SK-N-SH (cell line): Measurements from ENCODE around the gene QSOX2.

ENCODE experiments used
- EP300 ChIP-seq, 2 experiments: IDR thresholded peaks; 2 replicates each; pipeline versions ENCODE4 v1.4.0 to v1.6.1; 2012; ENCODE audit warnings: borderline replicate concordance in 1 of 2, low read depth in 1 of 2, low read length in 1 of 2
- NRF1 ChIP-seq: IDR thresholded peaks from 2 replicates; pipeline ENCODE4 v1.6.1; 2012; ENCODE audit warnings: low read depth, mild to moderate bottlenecking, low read length
- POLR2AphosphoS5 ChIP-seq: IDR thresholded peaks from 2 replicates; pipeline ENCODE4 v1.6.1; 2012; ENCODE audit warnings: low read depth, low read length
- RXRA ChIP-seq: IDR thresholded peaks from 2 replicates; pipeline ENCODE4 v1.4.0; 2012; ENCODE audit warnings: low read depth, mild to moderate bottlenecking, borderline replicate concordance
- TCF12 ChIP-seq: IDR thresholded peaks from 2 replicates; pipeline ENCODE4 v1.4.0; 2012
- YY1 ChIP-seq: IDR thresholded peaks from 2 replicates; pipeline ENCODE4 v1.4.0; 2012; ENCODE audit warnings: low read depth, mild to moderate bottlenecking
- TF ChIP-seq, protein P1 (sequence below): fragments of 200-600 bp; sonication (generic); IDR thresholded peaks from 2 replicates; pipeline ENCODE4 v1.6.1; 2017; ENCODE audit warnings: antibody characterized with exemption, mild to moderate bottlenecking, moderate library complexity
- TF ChIP-seq, protein P2 (sequence below): IDR thresholded peaks from 2 replicates; pipeline ENCODE4 v1.4.0; 2012; ENCODE audit warnings: low read depth
- TF ChIP-seq, protein P3 (sequence below): IDR thresholded peaks from 2 replicates; pipeline ENCODE4 v1.4.0; 2012; ENCODE audit warnings: low read depth, borderline replicate concordance

DNA sequence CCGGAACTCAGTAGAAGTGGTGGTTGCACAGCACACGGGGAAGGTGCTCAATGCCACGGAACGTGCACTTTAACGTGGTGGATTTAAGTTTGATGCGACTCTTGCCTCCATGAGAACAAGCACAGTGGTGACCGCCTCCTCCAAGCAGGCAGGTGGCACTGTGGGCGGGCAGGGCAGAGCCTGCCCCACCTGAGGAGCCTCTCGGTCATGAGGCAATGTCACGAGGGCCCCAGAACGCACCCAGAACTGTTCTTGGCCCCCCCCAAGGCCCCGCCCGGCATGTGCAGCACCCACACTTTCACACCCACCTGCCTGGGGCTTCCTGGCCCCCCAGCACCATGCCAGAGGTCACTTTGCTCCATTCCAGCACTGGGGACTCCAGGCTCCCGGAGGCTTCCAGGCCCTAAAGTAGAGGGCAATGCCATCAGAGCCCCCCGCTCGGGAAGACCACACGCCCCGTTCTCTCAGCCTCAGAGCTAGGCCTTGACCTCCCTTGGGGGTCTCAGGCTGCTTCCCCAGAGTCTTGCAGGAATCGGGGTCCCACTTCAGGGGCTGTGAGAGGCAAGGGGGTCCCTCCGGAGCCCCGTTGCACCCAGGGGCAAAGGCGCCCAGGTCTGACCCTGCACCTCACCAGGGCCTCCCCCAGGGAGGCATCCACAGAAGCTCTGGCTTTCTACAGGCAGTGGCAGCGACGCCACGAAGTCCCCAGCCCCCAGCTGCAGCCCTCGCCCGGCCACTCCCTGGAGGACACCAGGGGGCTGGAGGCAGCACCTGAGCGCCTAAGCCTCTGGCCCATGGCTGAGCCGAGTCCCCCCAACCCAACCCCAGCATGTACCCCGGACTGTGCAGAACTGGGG, 44.3 kb upstream of the QSOX2 start:
- no peak for TF ChIP-seq TCF12
- TF ChIP-seq, protein P1, sequence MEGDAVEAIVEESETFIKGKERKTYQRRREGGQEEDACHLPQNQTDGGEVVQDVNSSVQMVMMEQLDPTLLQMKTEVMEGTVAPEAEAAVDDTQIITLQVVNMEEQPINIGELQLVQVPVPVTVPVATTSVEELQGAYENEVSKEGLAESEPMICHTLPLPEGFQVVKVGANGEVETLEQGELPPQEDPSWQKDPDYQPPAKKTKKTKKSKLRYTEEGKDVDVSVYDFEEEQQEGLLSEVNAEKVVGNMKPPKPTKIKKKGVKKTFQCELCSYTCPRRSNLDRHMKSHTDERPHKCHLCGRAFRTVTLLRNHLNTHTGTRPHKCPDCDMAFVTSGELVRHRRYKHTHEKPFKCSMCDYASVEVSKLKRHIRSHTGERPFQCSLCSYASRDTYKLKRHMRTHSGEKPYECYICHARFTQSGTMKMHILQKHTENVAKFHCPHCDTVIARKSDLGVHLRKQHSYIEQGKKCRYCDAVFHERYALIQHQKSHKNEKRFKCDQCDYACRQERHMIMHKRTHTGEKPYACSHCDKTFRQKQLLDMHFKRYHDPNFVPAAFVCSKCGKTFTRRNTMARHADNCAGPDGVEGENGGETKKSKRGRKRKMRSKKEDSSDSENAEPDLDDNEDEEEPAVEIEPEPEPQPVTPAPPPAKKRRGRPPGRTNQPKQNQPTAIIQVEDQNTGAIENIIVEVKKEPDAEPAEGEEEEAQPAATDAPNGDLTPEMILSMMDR: no peak
- no peak for TF ChIP-seq POLR2AphosphoS5
- TF ChIP-seq EP300 (IDR thresholded peaks at IDR 0.05; ENCODE audit: borderline replicate concordance in 1 of 2, low read depth in 1 of 2, low read length in 1 of 2): no peak
- TF ChIP-seq, protein P2, sequence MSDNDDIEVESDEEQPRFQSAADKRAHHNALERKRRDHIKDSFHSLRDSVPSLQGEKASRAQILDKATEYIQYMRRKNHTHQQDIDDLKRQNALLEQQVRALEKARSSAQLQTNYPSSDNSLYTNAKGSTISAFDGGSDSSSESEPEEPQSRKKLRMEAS: no peak
- TF ChIP-seq YY1: no peak
- no peak for TF ChIP-seq RXRA
- TF ChIP-seq, protein P3, sequence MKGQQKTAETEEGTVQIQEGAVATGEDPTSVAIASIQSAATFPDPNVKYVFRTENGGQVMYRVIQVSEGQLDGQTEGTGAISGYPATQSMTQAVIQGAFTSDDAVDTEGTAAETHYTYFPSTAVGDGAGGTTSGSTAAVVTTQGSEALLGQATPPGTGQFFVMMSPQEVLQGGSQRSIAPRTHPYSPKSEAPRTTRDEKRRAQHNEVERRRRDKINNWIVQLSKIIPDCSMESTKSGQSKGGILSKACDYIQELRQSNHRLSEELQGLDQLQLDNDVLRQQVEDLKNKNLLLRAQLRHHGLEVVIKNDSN: no peak
- TF ChIP-seq NRF1: no peak
